NOMO-1 treated with dmso at 0.1 percent for 144 hours (cell line): Measurements from ENCODE around the gene HARS1.
"Not testable (repeated sequence)": the region's sequence is repeated elsewhere in the genome, so short reads cannot be mapped to it uniquely, and the experiment has no call there.

Source experiments
- DNase-seq: peaks from one replicate; lab custom pipeline; 2025; ENCODE audit not compliant: unreplicated experiment; lab: John Stamatoyannopoulos, UW

Gene HARS1

GRCh38 chr5:140690941-140691924 lies at the start of gene HARS1, which contains the start of gene HARS2:
Gene HARS1 (minus strand): TSS chr5:140691370. CDS start chr5:140691304, 66 bp downstream.
Gene HARS2 (plus strand): TSS chr5:140691455. CDS start chr5:140691649, 194 bp downstream.
- DNase-seq, result peak; percentile 90

GRCh38 chr5:140737486-140737885 lies 46.3 kb upstream of the HARS1 start:
- DNase-seq, result no peak

GRCh38 chr5:140734354-140734753 lies 43.2 kb upstream of the HARS1 start:
- no peak for DNase-seq

DNA sequence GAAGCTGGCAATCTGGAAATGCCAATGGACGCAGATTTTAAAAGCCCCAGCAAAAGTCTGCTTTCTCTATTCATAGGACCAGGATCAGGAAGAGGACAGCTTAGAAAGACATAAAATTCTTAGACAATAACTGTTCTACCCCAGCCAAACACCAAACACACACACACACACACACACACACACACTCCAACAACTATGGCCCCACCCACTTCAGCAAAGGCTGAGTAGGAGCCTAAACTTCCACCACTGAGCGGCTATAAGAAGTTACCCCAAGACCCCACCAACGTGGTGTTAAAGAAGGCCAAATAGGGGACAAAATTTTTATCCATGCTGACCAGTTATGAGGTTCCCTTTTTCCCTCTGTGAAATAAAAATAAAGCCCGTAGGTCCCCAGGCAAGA lies 41.9 kb upstream of the HARS1 start:
- DNase-seq, result no peak

GRCh38 chr5:140725799-140726471 lies 34.8 kb upstream of the HARS1 start:
- peak; percentile 43 for DNase-seq

- not testable (repeated sequence) for DNase-seq
These were observed 30.2 kb upstream of the HARS1 start for GRCh38 chr5:140721395-140721794.

- peak; percentile 1 for DNase-seq
These were observed 29.6 kb upstream of the HARS1 start for GRCh38 chr5:140720738-140721137.

DNA sequence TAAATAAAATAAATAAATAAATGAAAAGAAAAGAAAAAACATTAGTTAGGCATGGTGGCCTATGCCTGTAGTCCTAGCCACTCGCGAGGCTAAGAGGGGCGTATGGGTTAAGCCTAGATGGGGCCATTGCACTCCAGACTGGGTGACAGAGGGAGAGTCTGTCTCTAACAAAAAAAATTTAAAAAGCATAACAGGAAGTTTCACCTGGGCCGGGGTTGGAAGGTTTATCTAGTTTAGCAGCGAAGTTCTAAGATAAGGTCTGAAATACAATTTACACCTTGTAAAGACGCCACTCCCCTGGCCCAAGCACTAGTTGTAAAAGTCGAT lies 27.1 kb upstream of the HARS1 start:
- no peak for DNase-seq

DNA sequence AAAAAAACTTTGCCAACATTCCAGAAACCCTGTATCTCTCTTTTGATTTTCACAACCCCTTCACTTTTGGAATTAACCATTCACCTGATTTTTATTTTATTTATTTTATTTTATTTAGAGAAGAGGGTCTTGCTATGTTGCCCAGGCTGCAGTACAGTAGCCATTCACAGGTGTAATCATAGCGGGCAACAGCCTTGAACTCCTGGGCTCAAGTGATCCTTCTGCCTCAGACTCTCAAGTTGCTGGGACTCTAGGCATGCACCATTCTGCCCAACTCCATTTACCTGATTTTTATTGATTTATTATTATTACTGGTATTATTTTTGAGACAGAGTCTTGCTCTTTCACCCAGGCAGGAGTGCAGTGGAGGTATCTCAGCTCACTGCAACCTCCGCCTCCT lies 25.1 kb upstream of the HARS1 start:
- not testable (repeated sequence) for DNase-seq

GRCh38 chr5:140713562-140714094 lies 22.5 kb upstream of the HARS1 start:
- no peak for DNase-seq

- DNase-seq, result no peak
These were observed 20.6 kb upstream of the HARS1 start for GRCh38 chr5:140711794-140712193.

- DNase-seq, result peak; percentile 81
These were observed 19.9 kb upstream of the HARS1 start for GRCh38 chr5:140710899-140711552.

DNA sequence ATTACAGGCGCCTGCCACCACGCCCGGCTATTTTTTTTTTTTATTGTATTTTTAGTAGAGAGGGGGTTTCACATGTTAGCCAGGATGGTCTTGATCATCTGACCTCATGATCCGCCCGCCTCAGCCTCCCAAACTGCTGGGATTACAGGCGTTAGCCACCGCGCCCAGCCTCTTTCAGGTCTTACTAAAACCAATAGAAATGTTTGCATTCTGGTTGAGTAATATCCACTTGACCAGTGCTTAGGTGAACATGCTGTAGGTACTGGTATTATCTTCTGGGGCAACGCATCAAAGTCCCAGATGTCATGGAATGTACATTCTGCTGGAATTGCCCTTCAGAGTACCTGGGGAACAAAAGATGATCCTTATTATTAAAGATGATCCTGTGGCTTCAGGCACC lies 17.6 kb upstream of the HARS1 start:
- not testable (repeated sequence) for DNase-seq

DNA sequence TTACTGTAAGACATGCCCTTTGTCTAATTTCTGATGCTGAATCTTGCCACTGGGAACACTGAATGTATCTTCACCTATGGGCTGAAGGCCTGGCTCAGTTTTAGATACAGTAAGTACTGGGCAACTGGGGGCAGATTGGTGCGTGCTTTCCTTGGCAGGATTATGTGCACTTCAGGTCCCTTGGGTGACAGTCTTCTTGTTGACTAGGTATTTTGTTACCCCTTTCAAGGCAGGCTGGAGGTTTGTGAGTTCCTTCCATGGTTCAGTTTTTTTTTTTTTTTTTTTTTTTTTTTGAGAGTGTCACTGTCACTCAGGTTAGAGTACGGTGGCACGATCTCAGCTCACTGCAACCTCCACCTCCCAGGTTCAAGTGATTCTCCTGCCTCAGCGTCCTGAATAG lies 16.6 kb upstream of the HARS1 start:
- no peak for DNase-seq

- peak; percentile 97 for DNase-seq
These were observed 9.3 kb upstream of the HARS1 start, which contains the start of gene ZMAT2 for GRCh38 chr5:140700177-140701144. Gene ZMAT2 (plus strand): TSS chr5:140700447. CDS start chr5:140700461, 14 bp downstream.

DNA sequence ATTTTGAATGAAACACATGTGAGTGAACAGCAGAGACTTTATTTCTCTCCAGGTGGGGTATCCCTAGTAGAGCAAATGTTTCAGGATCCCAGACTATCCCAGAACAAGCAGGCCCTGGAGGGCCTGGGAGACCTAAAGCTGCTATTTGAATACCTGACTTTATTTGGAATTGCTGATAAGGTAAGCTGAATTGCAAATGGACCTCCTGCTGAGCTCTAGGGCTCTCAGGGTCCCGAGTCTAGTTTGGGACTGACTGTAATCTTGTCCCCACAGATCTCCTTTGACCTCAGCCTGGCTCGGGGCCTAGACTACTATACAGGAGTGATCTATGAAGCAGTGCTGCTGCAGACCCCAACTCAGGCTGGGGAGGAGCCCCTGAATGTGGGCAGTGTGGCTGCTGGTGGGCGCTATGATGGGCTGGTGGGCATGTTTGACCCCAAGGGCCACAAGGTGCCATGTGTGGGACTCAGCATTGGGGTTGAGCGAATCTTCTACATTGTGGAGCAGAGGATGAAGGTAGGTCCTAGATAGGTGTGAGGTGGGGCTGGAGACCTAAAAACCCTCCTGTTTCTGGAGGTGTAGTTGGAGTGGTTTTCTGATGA lies 5.8 kb upstream of the HARS1 start:
- no peak for DNase-seq

DNA sequence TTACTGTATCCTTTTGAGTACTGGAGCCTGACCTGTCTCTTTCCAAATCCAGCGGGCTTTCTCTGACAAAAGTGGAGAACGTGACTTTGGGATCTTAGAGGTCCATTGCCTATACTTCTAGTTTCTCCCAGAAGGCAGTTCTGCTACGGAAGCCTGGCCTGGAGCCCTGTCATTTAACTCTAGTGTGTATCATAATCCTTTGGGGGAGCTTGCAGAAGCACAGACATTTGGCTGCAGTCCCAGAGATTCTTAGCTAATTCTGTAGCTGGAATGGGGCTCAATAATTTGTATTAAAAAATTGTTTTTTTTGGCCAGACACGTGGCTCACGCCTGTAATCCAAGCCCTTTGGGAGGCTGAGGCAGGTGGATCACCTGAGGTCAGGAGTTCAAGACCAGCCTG lies 3.1 kb upstream of the HARS1 start:
- no peak for DNase-seq

- DNase-seq, result no peak
These were observed 716 bp downstream of the HARS1 start for GRCh38 chr5:140690376-140690932.

- no peak for DNase-seq
These were observed 12.2 kb downstream of the HARS1 start for GRCh38 chr5:140678993-140679392.
